ENCODE measurements around the gene PCDHGB2. TPM values are rescaled to one million over a fixed set of nuclear protein-coding genes. Genes with fewer than 3 reads are reported as not detected.
A peak's percentile ranks its signal among the peaks of the same experiment; 100 is the strongest.
"Not testable (repeated sequence)": the region's sequence is repeated elsewhere in the genome, so short reads cannot be mapped to it uniquely, and the experiment has no call there.

The PCDHGB2 gene
- total and polyA plus RNA-seq, 12 donors = 0.10 to 6.3 (median 2.8) TPM

DNA sequence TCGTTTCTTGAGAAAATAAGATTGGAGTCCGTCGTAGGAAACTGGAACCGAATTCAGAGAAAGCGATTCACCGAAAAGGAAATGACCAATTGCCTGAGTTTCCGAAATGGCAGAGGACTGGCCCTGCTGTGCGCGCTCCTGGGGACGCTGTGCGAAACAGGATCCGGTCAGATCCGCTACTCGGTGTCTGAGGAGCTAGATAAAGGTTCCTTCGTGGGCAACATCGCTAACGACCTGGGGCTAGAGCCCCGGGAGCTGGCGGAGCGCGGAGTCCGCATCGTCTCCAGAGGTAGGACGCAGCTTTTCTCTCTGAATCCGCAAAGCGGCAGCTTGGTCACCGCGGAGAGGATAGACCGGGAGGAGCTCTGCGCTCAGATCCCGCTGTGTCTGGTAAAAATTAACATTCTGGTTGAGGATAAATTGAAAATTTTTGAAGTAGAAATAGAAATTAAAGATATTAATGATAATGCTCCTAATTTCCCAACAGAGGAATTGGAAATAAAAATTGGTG is 15.8 kb upstream of the PCDHGB2 start:
- no peak for DNase-seq
- Histone ChIP-seq H3K27ac (no peak overlapping the region), H3K4me1 (replicated peaks in 1 of 2) (no peaks in the 10 kb centered on the region), H3K36me3 (replicated peaks in 1 of 2) (no peaks in the 10 kb centered on the region), H3K27me3 (no peaks in the 10 kb centered on the region), H3K9me3 (replicated peaks in 1 of 3) (peaks cover 0 to 20% (median 10%) of the 10 kb centered on the region in 3 donors), H3K4me3 (peak overlapping the region in 1 of 4 donors; percentile 16)
- no peak for TF ChIP-seq POLR2A (IDR thresholded peaks at IDR 0.05)
- TF ChIP-seq, protein P1, sequence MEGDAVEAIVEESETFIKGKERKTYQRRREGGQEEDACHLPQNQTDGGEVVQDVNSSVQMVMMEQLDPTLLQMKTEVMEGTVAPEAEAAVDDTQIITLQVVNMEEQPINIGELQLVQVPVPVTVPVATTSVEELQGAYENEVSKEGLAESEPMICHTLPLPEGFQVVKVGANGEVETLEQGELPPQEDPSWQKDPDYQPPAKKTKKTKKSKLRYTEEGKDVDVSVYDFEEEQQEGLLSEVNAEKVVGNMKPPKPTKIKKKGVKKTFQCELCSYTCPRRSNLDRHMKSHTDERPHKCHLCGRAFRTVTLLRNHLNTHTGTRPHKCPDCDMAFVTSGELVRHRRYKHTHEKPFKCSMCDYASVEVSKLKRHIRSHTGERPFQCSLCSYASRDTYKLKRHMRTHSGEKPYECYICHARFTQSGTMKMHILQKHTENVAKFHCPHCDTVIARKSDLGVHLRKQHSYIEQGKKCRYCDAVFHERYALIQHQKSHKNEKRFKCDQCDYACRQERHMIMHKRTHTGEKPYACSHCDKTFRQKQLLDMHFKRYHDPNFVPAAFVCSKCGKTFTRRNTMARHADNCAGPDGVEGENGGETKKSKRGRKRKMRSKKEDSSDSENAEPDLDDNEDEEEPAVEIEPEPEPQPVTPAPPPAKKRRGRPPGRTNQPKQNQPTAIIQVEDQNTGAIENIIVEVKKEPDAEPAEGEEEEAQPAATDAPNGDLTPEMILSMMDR (IDR thresholded peaks at IDR 0.05) = peak in 1 of 6 experiments; percentile 2
- intact Hi-C loops (cut with DNase I) = no loop called here
- WGBS, 4 donors = 17 to 36% (median 28%) methylated on average over 10 to 31 of the region's 31 CpGs

DNA sequence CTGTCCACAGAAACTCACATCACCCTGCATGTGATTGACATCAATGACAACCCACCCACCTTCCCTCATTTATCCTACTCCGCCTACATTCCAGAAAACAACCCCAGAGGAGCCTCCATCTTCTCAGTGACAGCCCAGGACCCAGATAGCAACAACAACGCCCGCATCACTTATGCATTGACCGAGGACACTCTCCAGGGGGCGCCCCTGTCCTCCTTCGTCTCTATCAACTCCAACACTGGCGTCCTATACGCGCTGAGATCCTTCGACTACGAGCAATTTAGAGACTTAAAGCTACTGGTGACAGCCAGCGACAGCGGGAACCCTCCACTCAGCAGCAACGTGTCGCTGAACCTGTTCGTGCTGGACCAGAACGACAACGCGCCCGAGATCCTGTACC is 14.5 kb upstream of the PCDHGB2 start:
- no peak overlapping the region for H3K4me3 ChIP-seq
- intact Hi-C loops (cut with DNase I) = no loop called here
- 26 to 54% (median 31%) methylated on average over 8 to 20 of the region's 20 CpGs for WGBS, 4 donors
- no peaks in the 10 kb centered on the region for H3K36me3 ChIP-seq (replicated peaks in 1 of 2)
- H3K27ac ChIP-seq = no peak overlapping the region
- H3K9me3 ChIP-seq (replicated peaks in 1 of 3) = peaks cover 0 to 20% (median 10%) of the 10 kb centered on the region in 3 donors
- TF ChIP-seq POLR2A (IDR thresholded peaks at IDR 0.05) = no peak
- TF ChIP-seq, protein P1 (IDR thresholded peaks at IDR 0.05) = no peak
- no peaks in the 10 kb centered on the region for H3K4me1 ChIP-seq (replicated peaks in 1 of 2)
- DNase-seq = no peak
- H3K27me3 ChIP-seq = no peaks in the 10 kb centered on the region

DNA sequence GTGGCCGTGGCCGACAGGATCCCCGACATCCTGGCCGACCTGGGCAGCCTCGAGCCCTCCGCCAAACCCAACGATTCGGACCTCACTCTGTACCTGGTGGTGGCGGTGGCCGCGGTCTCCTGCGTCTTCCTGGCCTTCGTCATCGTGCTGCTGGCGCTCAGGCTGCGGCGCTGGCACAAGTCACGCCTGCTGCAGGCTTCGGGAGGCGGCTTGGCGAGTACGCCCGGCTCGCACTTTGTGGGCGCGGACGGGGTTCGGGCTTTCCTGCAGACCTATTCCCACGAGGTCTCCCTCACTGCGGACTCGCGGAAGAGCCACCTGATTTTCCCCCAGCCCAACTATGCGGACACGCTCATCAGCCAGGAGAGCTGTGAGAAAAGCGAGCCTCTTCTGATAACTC is 13.8 kb upstream of the PCDHGB2 start:
- H3K9me3 ChIP-seq (replicated peaks in 1 of 3) = peaks cover 0 to 20% (median 10%) of the 10 kb centered on the region in 3 donors
- DNase-seq; H3K27ac ChIP-seq; H3K4me1 ChIP-seq (replicated peaks in 1 of 2); H3K36me3 ChIP-seq (replicated peaks in 1 of 2); H3K27me3 ChIP-seq; H3K4me3 ChIP-seq; intact Hi-C loops (cut with DNase I): not testable (repeated sequence)
- WGBS, 4 donors = 34 to 59% (median 48%) methylated on average over 16 to 26 of the region's 35 CpGs

DNA sequence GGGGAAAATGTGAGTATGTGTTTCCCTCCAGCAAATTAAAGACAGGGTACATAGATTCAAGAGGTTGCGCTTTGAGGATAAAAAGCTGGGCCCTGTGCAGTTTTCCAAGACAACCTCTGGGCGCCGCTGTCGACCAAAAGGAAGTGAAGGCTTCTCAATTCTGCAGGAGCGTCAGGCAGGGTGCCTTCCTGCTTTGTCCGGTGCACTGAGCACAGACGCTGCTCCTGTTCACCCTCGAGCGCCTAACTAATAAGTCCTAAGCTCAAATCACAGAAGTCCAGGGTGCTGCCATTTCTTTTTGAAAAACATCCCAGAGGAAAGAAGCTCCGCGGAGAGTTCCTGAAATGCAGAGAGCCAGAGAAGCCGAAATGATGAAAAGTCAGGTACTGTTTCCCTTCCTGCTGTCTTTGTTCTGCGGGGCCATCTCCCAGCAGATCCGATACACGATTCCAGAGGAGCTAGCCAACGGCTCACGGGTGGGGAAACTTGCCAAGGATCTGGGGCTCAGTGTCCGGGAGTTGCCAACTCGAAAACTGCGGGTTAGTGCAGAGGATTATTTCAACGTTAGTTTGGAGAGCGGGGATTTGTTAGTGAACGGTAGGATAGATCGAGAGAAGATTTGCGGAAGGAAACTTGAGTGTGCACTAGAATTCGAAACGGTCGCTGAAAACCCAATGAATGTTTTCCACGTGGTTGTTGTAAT is 9.7 kb upstream of the PCDHGB2 start, which contains the start of gene PCDHGB1:
PCDHGB1 (plus strand) TSS at position 183 of the 703 bp plus-strand sequence; CDS start at position 345, 162 bp downstream.
- Histone ChIP-seq H3K4me1 (replicated peaks in 1 of 2) (no peaks in the 10 kb centered on the region), H3K27me3 (no peaks in the 10 kb centered on the region), H3K9me3 (replicated peaks in 1 of 3) (peaks cover 0 to 14% (median 13%) of the 10 kb centered on the region in 3 donors), H3K4me3 (peak within 1 kb of the TSS in 1 of 4 donors; percentile 33), H3K27ac (no peak within 1 kb of the TSS), H3K36me3 (replicated peaks in 1 of 2) (no peaks in the 10 kb centered on the region)
- DNase-seq = peak in 2 of 7 donors; percentile 35 to 46
- WGBS, 4 donors = 16 to 31% (median 21%) methylated on average over 28 to 29 of the region's 29 CpGs
- intact Hi-C loops (cut with DNase I) = no loop called here
- TF ChIP-seq POLR2A (IDR thresholded peaks at IDR 0.05) = no peak
- TF ChIP-seq, protein P1 (IDR thresholded peaks at IDR 0.05) = peak in 4 of 6 experiments; percentile 16 to 29 (median 22)

Data from adrenal gland (tissue), 12 donors.